Activated T-cell treated with anti-CD3 and anti-CD28 coated beads, Interleukin-2, amount 50 U/mL, for 72 hours (primary cell): ENCODE data around the gene PPM1A. TPM values are rescaled to one million over a fixed set of nuclear protein-coding genes. Genes with fewer than 3 reads are reported as not detected.

ENCODE experiments used
- total RNA-seq, 2 donors: library from RNA; stranded (reverse); gene quantifications; one replicate each; pipeline ENCODE4 v1.2.3, GENCODE V29; 2022

The PPM1A gene
- total RNA-seq, 2 donors from 2014 or later = 57.3 to 62.9 TPM

Other genes starting within 250 kb of the PPM1A start
- gene PCNX4, start 157.3 kb upstream of the PPM1A start, total RNA-seq = 10 to 100 TPM; 36.1 to 45.4 TPM
- 10 to 100 TPM; 71.3 to 79.4 TPM for gene DHRS7, start 83.8 kb upstream of the PPM1A start, total RNA-seq
- gene C14orf39, start 236.8 kb downstream of the PPM1A start, total RNA-seq = not detected